WTC11 (cell line): ENCODE measurements around the gene TMEM145. TPM values are rescaled to one million over a fixed set of nuclear protein-coding genes. Genes with fewer than 3 reads are reported as not detected.

ENCODE experiments used
- ATAC-seq: fragments of 200-7000 bp; cut with Tn5 transposase; 2 replicates; pipeline ENCODE4 v1.10.0; 2021; ENCODE audit warnings: mild to moderate bottlenecking, moderate library complexity
- CTCF ChIA-PET: fragments of 300-600 bp; sonication (Branson Sonifier 250); formaldehyde crosslinking; loops from one replicate; lab custom pipeline; 2021; ENCODE audit warnings: antibody characterized with exemption; lab: Charles Lee
- POLR2A ChIA-PET: fragments of 350-600 bp; sonication (Branson Sonifier 250); formaldehyde crosslinking; loops from one replicate; lab custom pipeline; 2021; ENCODE audit warnings: antibody characterized with exemption; lab: Charles Lee
- DNase-seq: peaks from one replicate; pipeline ENCODE4 v3.0.0; 2021; ENCODE audit warnings: low spot score
- H3K27ac Mint-ChIP-seq: 2 replicates; pipeline ENCODE4 v1.8.0; 2021; ENCODE audit warnings: mixed read lengths
- H3K27me3 Mint-ChIP-seq: 2 replicates; pipeline ENCODE4 v1.8.0; 2021; ENCODE audit warnings: low read depth, mild to moderate bottlenecking, moderate library complexity, mixed read lengths
- H3K36me3 Mint-ChIP-seq: 2 replicates; pipeline ENCODE4 v1.8.0; 2021; ENCODE audit warnings: mixed read lengths
- H3K4me1 Mint-ChIP-seq: 2 replicates; pipeline ENCODE4 v1.8.0; 2022; ENCODE audit warnings: mixed read lengths
- H3K4me3 Mint-ChIP-seq: 2 replicates; pipeline ENCODE4 v1.8.0; 2021; ENCODE audit warnings: mild to moderate bottlenecking, moderate library complexity, mixed read lengths
- H3K9me3 Mint-ChIP-seq: 2 replicates; pipeline ENCODE4 v1.8.0; 2021; ENCODE audit warnings: mixed read lengths
- AR ChIP-seq: fragments of 250-450 bp; sonication (Bioruptor Pico); IDR thresholded peaks from 2 replicates; pipeline ENCODE4 v1.9.0; 2021; ENCODE audit warnings: mild to moderate bottlenecking
- ATF1 ChIP-seq: sonication (generic); formaldehyde crosslinking; IDR thresholded peaks from 2 replicates; pipeline ENCODE4 v1.8.1; 2023; ENCODE audit warnings: mild to moderate bottlenecking, moderate library complexity, missing genetic modification reagents
- ATF3 ChIP-seq: sonication (generic); formaldehyde crosslinking; conservative IDR thresholded peaks from 2 replicates; pipeline ENCODE4 v1.8.1; 2022; ENCODE audit warnings: mild to moderate bottlenecking, missing genetic modification reagents
- CREB1 ChIP-seq: sonication (generic); formaldehyde crosslinking; IDR thresholded peaks from 2 replicates; pipeline ENCODE4 v1.8.0; 2023; ENCODE audit warnings: mild to moderate bottlenecking, missing genetic modification reagents
- E2F5 ChIP-seq: sonication (generic); formaldehyde crosslinking; IDR thresholded peaks from 2 replicates; pipeline ENCODE4 v1.8.1; 2022; ENCODE audit warnings: mild to moderate bottlenecking, moderate library complexity, missing genetic modification reagents
- ERG ChIP-seq: fragments of 250-450 bp; sonication (Bioruptor Pico); IDR thresholded peaks from 2 replicates; pipeline ENCODE4 v1.8.0; 2021; ENCODE audit warnings: mild to moderate bottlenecking
- GRHL2 ChIP-seq: fragments of 250-450 bp; sonication (Bioruptor Pico); IDR thresholded peaks from 2 replicates; pipeline ENCODE4 v1.8.0; 2022; ENCODE audit warnings: mild to moderate bottlenecking, moderate library complexity; ENCODE audit not compliant: insufficient replicate concordance, severe bottlenecking
- JUN ChIP-seq: sonication (generic); formaldehyde crosslinking; IDR thresholded peaks from 2 replicates; pipeline ENCODE4 v1.8.0; 2023; ENCODE audit warnings: mild to moderate bottlenecking, missing genetic modification reagents
- KAT7 ChIP-seq: sonication (generic); formaldehyde crosslinking; IDR thresholded peaks from 2 replicates; pipeline ENCODE4 v1.8.1; 2023; ENCODE audit warnings: missing genetic modification reagents, mild to moderate bottlenecking, borderline replicate concordance
- MLX ChIP-seq: sonication (generic); formaldehyde crosslinking; IDR thresholded peaks from 2 replicates; pipeline ENCODE4 v1.8.1; 2023; ENCODE audit warnings: mild to moderate bottlenecking, missing genetic modification reagents, moderate library complexity
- NFE2L1 ChIP-seq: sonication (generic); formaldehyde crosslinking; IDR thresholded peaks from 2 replicates; pipeline ENCODE4 v1.8.1; 2023; ENCODE audit warnings: missing genetic modification reagents
- NR1H2 ChIP-seq: sonication (generic); formaldehyde crosslinking; IDR thresholded peaks from 2 replicates; pipeline ENCODE4 v1.9.0; 2021; ENCODE audit warnings: mild to moderate bottlenecking, moderate library complexity, missing genetic modification reagents
- NR3C1 ChIP-seq: sonication (generic); formaldehyde crosslinking; conservative IDR thresholded peaks from 2 replicates; pipeline ENCODE4 v1.8.1; 2023; ENCODE audit warnings: low read depth, mild to moderate bottlenecking, missing genetic modification reagents
- PRDM15 ChIP-seq: sonication (generic); formaldehyde crosslinking; IDR thresholded peaks from 2 replicates; pipeline ENCODE4 v1.8.0; 2022; ENCODE audit warnings: missing genetic modification reagents
- SMAD3 ChIP-seq: sonication (generic); formaldehyde crosslinking; IDR thresholded peaks from 2 replicates; pipeline ENCODE4 v1.8.0; 2022; ENCODE audit warnings: missing genetic modification reagents, mild to moderate bottlenecking, borderline replicate concordance
- TP53 ChIP-seq: sonication (generic); formaldehyde crosslinking; IDR thresholded peaks from 2 replicates; pipeline ENCODE4 v1.8.1; 2023; ENCODE audit warnings: mild to moderate bottlenecking, missing genetic modification reagents
- ZBTB43 ChIP-seq: sonication (generic); formaldehyde crosslinking; IDR thresholded peaks from 2 replicates; pipeline ENCODE4 v1.8.1; 2023; ENCODE audit warnings: mild to moderate bottlenecking, missing genetic modification reagents
- ZNF532 ChIP-seq: fragments of 250-450 bp; sonication (Bioruptor Pico); IDR thresholded peaks from 2 replicates; pipeline ENCODE4 v1.9.0; 2021; ENCODE audit warnings: mild to moderate bottlenecking, borderline replicate concordance
- ZSCAN18 ChIP-seq: fragments of 250-450 bp; sonication (Bioruptor Pico); IDR thresholded peaks from 2 replicates; pipeline ENCODE4 v2.1.2; 2022; ENCODE audit warnings: mild to moderate bottlenecking, moderate library complexity
- total RNA-seq: library from RNA; stranded (reverse); gene quantifications from 3 replicates; pipeline ENCODE4 v1.2.3, GENCODE V29; 2021

Gene TMEM145
- total RNA-seq, 1 experiment from 2014 or later, result 6.9 TPM

- ChIA-PET CTCF (no interaction called here), POLR2A (no interaction called here)
- no peaks in the 10 kb centered on the region for H3K27me3 Mint-ChIP-seq
- TF ChIP-seq E2F5, result no peak
- TF ChIP-seq ATF3 (CRISPR knock-in tag), result no peak
- no peak for TF ChIP-seq PRDM15 (CRISPR knock-in tag)
- TF ChIP-seq CREB1 (CRISPR knock-in tag), result no peak
- no peak for TF ChIP-seq MLX
- no peak for TF ChIP-seq NFE2L1
- no peak for TF ChIP-seq ERG
- TF ChIP-seq JUN (CRISPR knock-in tag), result no peak
- no peak for TF ChIP-seq ZSCAN18
- TF ChIP-seq AR (CRISPR knock-in tag), result no peak
- TF ChIP-seq GRHL2 (CRISPR knock-in tag), result no peak
- no peak for TF ChIP-seq SMAD3 (CRISPR knock-in tag)
- TF ChIP-seq ZNF532, result no peak
- TF ChIP-seq NR1H2 (CRISPR knock-in tag), result no peak
- TF ChIP-seq ATF1 (CRISPR knock-in tag), result no peak
- no peak for TF ChIP-seq TP53
- no peak for TF ChIP-seq ZBTB43 (CRISPR knock-in tag)
- no peak for TF ChIP-seq KAT7
- no peak for TF ChIP-seq NR3C1 (CRISPR knock-in tag)
- H3K4me1 Mint-ChIP-seq, result no peaks in the 10 kb centered on the region
- no peak overlapping the region for H3K4me3 Mint-ChIP-seq
- H3K36me3 Mint-ChIP-seq, result peaks cover 15% of the 10 kb centered on the region
- no peak overlapping the region for H3K27ac Mint-ChIP-seq
- DNase-seq, result no peak
- ATAC-seq, result no peak
- H3K9me3 Mint-ChIP-seq, result no peaks in the 10 kb centered on the region
Observed at GRCh38 chr19:42348211-42348610, 35.1 kb downstream of the TMEM145 start.
